OCI-LY3 (cell line): ENCODE measurements around the gene ZNF592.

Source experiments
- EZH2phosphoT487 ChIP-seq: fragments of 200-600 bp; shearing (Covaris generic); IDR thresholded peaks from 2 replicates; pipeline ENCODE4 v1.6.1; 2018; ENCODE audit warnings: antibody characterized with exemption, mixed run types, low read depth
- TF ChIP-seq, protein P1 (sequence below): fragments of 200-600, 300-600 bp; sonication (generic); IDR thresholded peaks from 2 replicates; pipeline ENCODE4 v1.5.1; 2014; ENCODE audit warnings: antibody characterized with exemption, low read length, low read depth

DNA sequence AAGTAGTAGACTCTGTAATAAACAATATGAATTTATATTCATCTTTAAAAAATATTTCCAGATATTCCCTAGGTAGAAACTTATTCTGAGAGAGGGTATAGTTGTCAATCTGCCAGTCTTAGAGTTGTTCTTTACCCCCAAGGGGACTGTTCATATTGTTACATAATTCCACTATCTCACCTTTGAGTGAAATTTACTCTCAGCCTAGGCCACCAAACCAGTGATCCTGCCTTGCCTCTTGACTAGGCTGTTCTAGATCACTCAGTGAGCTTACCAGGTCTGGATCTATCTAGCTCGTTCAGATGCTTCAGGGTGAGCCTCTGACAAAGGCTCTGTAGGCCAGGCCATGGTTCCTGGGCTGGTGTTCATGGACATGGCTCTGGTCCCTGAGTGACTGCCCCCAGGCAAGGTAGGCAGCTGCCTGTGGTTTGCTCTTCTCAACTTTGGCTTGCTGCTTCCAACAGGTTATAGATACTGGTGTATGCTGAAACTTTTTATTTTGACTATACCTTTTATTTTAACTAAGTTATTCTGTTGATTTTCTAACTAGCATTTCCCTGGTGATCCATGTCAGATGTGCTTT lies 27.6 kb downstream of the ZNF592 start:
- TF ChIP-seq, protein P1, sequence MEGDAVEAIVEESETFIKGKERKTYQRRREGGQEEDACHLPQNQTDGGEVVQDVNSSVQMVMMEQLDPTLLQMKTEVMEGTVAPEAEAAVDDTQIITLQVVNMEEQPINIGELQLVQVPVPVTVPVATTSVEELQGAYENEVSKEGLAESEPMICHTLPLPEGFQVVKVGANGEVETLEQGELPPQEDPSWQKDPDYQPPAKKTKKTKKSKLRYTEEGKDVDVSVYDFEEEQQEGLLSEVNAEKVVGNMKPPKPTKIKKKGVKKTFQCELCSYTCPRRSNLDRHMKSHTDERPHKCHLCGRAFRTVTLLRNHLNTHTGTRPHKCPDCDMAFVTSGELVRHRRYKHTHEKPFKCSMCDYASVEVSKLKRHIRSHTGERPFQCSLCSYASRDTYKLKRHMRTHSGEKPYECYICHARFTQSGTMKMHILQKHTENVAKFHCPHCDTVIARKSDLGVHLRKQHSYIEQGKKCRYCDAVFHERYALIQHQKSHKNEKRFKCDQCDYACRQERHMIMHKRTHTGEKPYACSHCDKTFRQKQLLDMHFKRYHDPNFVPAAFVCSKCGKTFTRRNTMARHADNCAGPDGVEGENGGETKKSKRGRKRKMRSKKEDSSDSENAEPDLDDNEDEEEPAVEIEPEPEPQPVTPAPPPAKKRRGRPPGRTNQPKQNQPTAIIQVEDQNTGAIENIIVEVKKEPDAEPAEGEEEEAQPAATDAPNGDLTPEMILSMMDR = no peak
- no peak for TF ChIP-seq EZH2phosphoT487
